RWPE1 (cell line): ENCODE results near the gene HS6ST1.
"Not testable (repeated sequence)": the region's sequence is repeated elsewhere in the genome, so short reads cannot be mapped to it uniquely, and the experiment has no call there.

ENCODE experiments used
- CTCF ChIA-PET: fragments of 350-600 bp; sonication (Branson Sonifier 250); formaldehyde crosslinking; extraction: SDS; loops from one replicate; lab custom pipeline; 2021; lab: Yijun Ruan, JAX
- POLR2A ChIA-PET: fragments of 400-600 bp; formaldehyde crosslinking; extraction: SDS; loops from one replicate; lab custom pipeline; 2020; ENCODE audit warnings: antibody characterized with exemption; ENCODE audit not compliant: low non-redundant PET; lab: Yijun Ruan, JAX
- DNase-seq: peaks from one replicate; pipeline ENCODE4 v3.0.0; 2012; ENCODE audit warnings: low spot score
- H3K27ac ChIP-seq: fragments of 450-650 bp; 2 replicates; pipeline ENCODE4 v1.5.1; 2017
- TF ChIP-seq, protein P1 (sequence below): fragments of 450-650 bp; conservative IDR thresholded peaks from 2 replicates; pipeline ENCODE4 v1.5.1; 2017; ENCODE audit warnings: low read depth, mild to moderate bottlenecking

HS6ST1 gene

DNA sequence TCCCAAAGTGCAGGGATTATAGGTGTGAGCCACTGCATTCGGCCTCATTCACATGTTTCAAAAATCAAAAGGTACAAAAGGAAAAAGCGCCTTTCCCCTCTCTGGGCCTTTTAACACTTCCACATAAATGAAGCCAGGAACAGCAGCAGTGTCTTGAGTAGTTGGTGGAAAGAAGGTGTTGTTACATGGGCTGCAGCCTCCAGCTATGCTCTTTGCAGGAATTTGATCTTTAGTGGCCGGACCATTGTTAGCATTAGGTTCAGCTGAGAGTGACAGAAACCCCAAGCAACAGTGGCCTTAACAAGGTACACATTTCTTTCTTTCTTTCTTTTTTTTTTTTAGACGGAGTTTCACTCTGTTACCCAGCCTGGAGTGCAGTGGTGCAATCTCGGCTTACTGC lies 59.1 kb downstream of the HS6ST1 start:
- CTCF ChIA-PET, result interaction anchor here (0.6 kb wide), 1 partner anchor 33 kb away, joined by 3 read pairs; no protein-coding TSS in a partner anchor
- POLR2A ChIA-PET, result interaction anchor here (0.6 kb wide), 1 partner anchor 468 kb away, joined by 8 read pairs; no protein-coding TSS in a partner anchor
- TF ChIP-seq, protein P1, sequence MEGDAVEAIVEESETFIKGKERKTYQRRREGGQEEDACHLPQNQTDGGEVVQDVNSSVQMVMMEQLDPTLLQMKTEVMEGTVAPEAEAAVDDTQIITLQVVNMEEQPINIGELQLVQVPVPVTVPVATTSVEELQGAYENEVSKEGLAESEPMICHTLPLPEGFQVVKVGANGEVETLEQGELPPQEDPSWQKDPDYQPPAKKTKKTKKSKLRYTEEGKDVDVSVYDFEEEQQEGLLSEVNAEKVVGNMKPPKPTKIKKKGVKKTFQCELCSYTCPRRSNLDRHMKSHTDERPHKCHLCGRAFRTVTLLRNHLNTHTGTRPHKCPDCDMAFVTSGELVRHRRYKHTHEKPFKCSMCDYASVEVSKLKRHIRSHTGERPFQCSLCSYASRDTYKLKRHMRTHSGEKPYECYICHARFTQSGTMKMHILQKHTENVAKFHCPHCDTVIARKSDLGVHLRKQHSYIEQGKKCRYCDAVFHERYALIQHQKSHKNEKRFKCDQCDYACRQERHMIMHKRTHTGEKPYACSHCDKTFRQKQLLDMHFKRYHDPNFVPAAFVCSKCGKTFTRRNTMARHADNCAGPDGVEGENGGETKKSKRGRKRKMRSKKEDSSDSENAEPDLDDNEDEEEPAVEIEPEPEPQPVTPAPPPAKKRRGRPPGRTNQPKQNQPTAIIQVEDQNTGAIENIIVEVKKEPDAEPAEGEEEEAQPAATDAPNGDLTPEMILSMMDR, result no peak

DNA sequence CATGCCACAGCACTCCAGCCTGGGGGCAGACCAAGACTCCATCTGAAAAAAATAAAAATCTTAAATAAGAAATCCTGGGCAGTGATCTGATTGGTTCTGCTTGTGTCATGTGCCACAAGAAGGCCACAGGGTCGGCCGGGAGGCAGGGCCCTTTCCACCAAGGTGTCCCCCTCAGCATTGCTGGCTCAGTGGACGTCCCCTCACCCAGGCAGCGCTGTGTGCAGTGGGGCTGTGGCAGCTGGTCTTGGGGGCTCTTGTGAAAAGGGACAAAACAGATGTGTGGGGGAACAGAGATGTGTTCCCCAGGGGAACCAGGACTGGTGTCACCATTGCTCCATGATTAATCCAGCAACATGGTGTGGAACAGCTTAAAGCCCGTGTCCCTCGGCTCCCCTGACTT lies 60.5 kb downstream of the HS6ST1 start:
- DNase-seq, result no peak
- H3K27ac ChIP-seq, result no peak overlapping the region
- TF ChIP-seq, protein P1, result no peak
- CTCF ChIA-PET, result no interaction called here
- POLR2A ChIA-PET, result no interaction called here

More for the DNA sequence above, 59.1 kb downstream of the HS6ST1 start:
- no peak overlapping the region for H3K27ac ChIP-seq
- DNase-seq, result no peak

DNA sequence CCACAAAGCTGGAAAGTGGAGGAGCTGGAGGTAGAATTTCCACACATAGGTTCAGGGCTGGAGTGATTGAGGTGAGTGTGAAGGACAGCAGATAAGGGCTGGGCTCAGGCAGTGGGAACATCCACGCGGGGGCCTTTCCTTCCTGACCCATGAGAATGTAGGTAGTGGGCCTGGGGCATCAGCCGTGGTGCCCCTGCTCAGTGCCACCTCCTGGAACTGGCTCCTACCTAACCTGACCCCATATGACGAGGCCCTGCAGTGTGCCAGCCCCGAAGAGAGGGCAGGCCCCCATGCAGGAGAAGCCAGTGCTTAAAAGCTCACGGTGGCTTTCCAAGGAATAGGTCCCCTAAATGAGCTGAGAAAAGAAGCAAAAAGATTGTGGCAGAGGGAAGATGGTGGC lies 66.2 kb downstream of the HS6ST1 start:
- no peak for DNase-seq
- no peak overlapping the region for H3K27ac ChIP-seq
- POLR2A ChIA-PET, result no interaction called here
- TF ChIP-seq, protein P1, result no peak
- CTCF ChIA-PET, result no interaction called here

DNA sequence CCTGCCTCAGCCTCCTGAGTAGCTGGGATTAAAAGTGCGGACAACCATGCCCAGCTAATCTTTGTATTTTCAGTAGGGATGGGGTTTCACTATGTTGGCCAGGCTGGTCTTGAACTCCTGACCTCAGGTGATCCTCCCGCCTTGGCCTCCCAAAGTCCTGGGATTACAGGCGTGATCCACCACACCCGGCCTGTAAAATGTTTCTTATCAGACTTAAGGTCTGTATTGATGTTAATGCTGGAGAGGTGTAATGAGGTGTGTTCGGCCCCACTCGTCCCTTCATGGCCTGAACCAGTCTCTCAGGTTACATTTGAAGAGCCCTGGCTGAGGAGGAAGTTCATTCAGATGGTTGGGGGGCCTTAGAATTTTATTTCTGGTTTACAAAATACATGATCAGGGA lies 66.6 kb downstream of the HS6ST1 start:
- CTCF ChIA-PET, H3K27ac ChIP-seq, POLR2A ChIA-PET, DNase-seq: not testable (repeated sequence)

DNA sequence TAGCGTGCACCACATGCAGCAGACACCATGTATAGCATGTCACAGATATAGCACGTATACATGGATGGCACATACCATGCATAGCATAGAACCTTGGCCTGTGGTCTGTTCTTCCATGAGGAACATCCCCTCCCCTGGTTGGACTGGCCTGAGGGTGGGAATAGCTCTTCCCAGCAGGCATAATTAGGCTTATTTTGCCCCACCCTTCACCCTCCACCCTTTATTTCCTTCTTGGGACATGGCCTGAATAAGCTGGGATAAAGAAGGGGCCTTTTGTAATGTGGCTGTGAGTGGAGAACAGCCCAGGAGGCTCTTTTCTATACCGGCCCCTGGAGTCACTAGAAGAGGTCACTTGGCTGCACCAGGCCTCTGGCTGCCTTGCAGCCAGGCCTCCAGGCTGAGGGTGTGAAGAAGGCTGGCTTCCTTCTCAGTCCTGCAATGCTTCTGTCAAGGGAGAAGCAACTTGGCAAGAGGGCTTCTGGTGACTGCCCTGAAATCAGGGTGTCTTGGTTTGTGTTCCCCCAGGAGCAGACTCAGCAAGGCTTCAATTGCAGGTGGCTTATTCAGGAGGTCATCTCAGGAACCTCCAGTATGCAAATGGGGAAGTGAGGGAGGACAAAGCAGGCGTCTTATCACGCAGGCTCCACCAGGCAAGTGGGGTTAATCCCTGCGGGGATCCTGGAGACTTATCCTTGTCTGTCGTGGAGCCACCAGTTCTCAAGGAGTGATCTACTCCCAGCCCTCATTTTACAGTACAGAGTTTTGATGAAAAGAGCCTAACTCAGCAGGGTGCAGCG lies 68.2 kb downstream of the HS6ST1 start:
- no peak for DNase-seq
- TF ChIP-seq, protein P1, result no peak
- CTCF ChIA-PET, result interaction anchor here (0.6 kb wide), 1 partner anchor 27 kb away, joined by 4 read pairs; no protein-coding TSS in a partner anchor
- POLR2A ChIA-PET, result no interaction called here
- no peak overlapping the region for H3K27ac ChIP-seq

DNA sequence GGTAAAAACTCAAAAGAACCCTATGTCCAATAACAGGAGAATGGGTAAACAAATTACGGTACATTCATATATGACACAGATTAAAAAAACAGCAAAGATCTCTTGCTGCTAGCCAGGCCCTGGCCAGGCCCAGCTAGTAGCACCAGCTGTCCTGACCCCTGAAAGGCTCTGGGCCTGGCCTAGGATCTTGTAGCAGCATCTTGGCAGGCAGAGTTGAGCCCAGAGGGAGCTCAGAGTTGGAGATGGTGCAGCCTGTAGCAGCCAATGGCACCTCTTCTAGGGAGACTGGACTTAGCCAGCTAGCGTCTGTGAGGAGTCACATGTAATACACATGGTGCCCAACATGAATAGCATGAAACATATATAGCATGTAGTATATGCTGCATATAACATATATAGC lies 69.1 kb downstream of the HS6ST1 start:
- DNase-seq, result no peak
- TF ChIP-seq, protein P1, result no peak
- ChIA-PET POLR2A (no interaction called here), CTCF (no interaction called here)
- H3K27ac ChIP-seq, result no peak overlapping the region

DNA sequence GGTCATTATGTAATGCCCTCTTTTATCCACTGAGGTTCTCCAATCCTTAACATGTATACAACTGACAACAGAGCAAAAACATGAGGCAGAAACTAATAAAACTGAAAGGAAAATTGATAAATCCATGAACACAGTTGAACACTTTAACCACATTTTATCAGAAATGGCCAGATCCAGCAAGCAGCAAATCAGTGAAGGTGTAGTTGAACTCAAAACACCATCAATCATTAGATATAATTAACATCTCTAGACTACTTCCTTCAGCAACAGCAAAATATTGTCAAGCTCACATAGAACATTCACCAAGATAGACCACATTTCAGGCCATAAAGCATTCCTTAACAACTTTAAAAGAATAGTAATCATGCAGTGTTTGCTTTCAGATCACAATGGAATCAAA lies 72.9 kb downstream of the HS6ST1 start:
- TF ChIP-seq, protein P1, result no peak
- ChIA-PET CTCF (interaction anchor here (0.7 kb wide), 1 partner anchor 64 kb away, joined by 3 read pairs; no protein-coding TSS in a partner anchor), POLR2A (no interaction called here)
- DNase-seq, result no peak
- no peak overlapping the region for H3K27ac ChIP-seq
